Transverse colon (tissue), 4 donors: ENCODE data around the gene CLIP1. TPM values are rescaled to one million over a fixed set of nuclear protein-coding genes. Genes with fewer than 3 reads are reported as not detected.
"Not testable (repeated sequence)": the region's sequence is repeated elsewhere in the genome, so short reads cannot be mapped to it uniquely, and the experiment has no call there.

Experiments
- DNase-seq: peaks from one replicate; pipeline ENCODE4 v3.0.0-alpha.2; 2019
- H3K27ac ChIP-seq, 4 donors: fragments of 200-600 bp; sonication (generic); 2 replicates each; pipeline ENCODE4 v1.5.1; 2016 to 2018; ENCODE audit warnings: inconsistent platforms in 4 of 4
- H3K27me3 ChIP-seq: fragments of 200-600 bp; sonication (generic); 2 replicates; pipeline ENCODE4 v1.5.1; 2017; ENCODE audit warnings: inconsistent platforms
- H3K36me3 ChIP-seq, 4 donors: fragments of 200-600 bp; sonication (generic); 2 replicates each; pipeline ENCODE4 v1.5.1; 2017 to 2019; ENCODE audit warnings: inconsistent platforms in 4 of 4
- H3K4me1 ChIP-seq, 4 donors: fragments of 200-600 bp; sonication (generic); 2 replicates each; pipeline ENCODE4 v1.5.1; 2017 to 2020; ENCODE audit warnings: inconsistent platforms in 4 of 4
- H3K4me3 ChIP-seq, 4 donors: fragments of 200-600 bp; sonication (generic); 1 replicate in 1 of 4; 2 replicates in 3 of 4; pipeline versions ENCODE4 v1.5.1 to v1.6.1; 2017 to 2019; ENCODE audit warnings: inconsistent platforms in 4 of 4
- H3K9me3 ChIP-seq, 2 donors: fragments of 200-600 bp; sonication (generic); 2 replicates each; pipeline ENCODE4 v1.5.1; 2017 to 2019; ENCODE audit warnings: inconsistent platforms in 2 of 2
- CTCF ChIP-seq, 5 experiments: fragments of 200-600 bp in 3 of 5; fragments of 450-650 bp in 2 of 5; sonication (generic) in 3 of 5; IDR thresholded peaks; 1 replicate in 2 of 5; 2 replicates in 3 of 5; pipeline ENCODE4 v1.5.1; 2016 to 2017; ENCODE audit warnings: antibody characterized with exemption in 5 of 5, inconsistent platforms in 3 of 5, mild to moderate bottlenecking in 2 of 5, moderate library complexity in 1 of 5
- EP300 ChIP-seq: sonication (generic); formaldehyde crosslinking; IDR thresholded peaks from one replicate; pipeline ENCODE4 v1.6.1; 2017; ENCODE audit warnings: antibody characterized with exemption, low read depth
- POLR2A ChIP-seq: fragments of 450-650 bp; IDR thresholded peaks from one replicate; pipeline ENCODE4 v1.6.1; 2016; ENCODE audit warnings: antibody characterized with exemption, mild to moderate bottlenecking, moderate library complexity
- POLR2AphosphoS5 ChIP-seq, 3 donors: sonication (generic); formaldehyde crosslinking; IDR thresholded peaks; one replicate each; pipeline ENCODE4 v1.6.1; 2016; ENCODE audit warnings: antibody characterized with exemption in 3 of 3
- WGBS, 2 donors: methylation state at CpG; one replicate each; pipeline ENCODE4 v1.1.5; 2018; ENCODE audit warnings: low coverage in 1 of 2; 5-methylcytosine and 5-hydroxymethylcytosine counted together
- in situ Hi-C, 4 donors: fragments of 200-750 bp; cut with MboI; loops; one replicate each; pipeline versions ENCODE4 v1.15.0 to v1.15.1; 2017; ENCODE audit warnings: low sequenced_read_pairs in 3 of 4, low pct_ligation_motif_present in 1 of 4, low pct_unique_long_range_greater_than_20kb in 1 of 4
- intact Hi-C: fragments of 100-400 bp; cut with DNase I; formaldehyde crosslinking; loops from one replicate; pipeline ENCODE4 v1.15.1; 2023; ENCODE audit warnings: low total_unique reads
- total RNA-seq, 4 donors: library from RNA; depleted of rRNA; stranded (reverse); fragments of >200 nt; gene quantifications; one replicate each; pipeline ENCODE4 v1.1.0, GENCODE V29; 2016

Gene CLIP1
- total RNA-seq, 4 donors from 2014 or later = 49.2 to 111 (median 88.6) TPM

DNA sequence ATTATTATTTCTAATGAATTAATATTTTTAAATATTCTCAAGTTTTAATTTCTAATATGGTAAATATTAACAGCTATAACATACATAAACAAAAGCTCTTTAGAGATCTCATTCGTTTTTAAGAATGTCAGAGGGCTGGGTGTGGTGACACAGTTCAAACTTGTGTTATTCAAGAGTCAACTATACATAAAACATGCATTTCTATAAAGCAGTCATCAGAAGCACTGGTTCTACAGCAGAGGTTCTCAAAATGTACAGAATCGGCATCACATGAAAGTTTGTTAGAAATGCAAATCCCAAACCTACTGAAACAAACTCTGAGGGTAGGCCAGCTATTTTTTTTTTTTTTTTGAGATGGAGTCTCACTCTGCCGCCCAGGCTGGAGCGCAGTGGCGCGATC lies 34.6 kb downstream of the CLIP1 start:
- WGBS, 2 donors = 75 to 92% methylated on average over 2 to 6 of the region's 6 CpGs
- peak overlapping the region in 1 of 4 donors; percentile 1 for H3K27ac ChIP-seq
- in situ Hi-C loops = no loop called here
- no peaks in the 10 kb centered on the region for H3K36me3 ChIP-seq
- no peaks in the 10 kb centered on the region for H3K9me3 ChIP-seq
- intact Hi-C loops = no loop called here
- peaks cover 0 to 3% (median 0%) of the 10 kb centered on the region in 4 donors for H3K4me1 ChIP-seq
- no peak for DNase-seq
- TF ChIP-seq POLR2AphosphoS5 (IDR thresholded peaks at IDR 0.05) (no peak), POLR2A (no peak), EP300 (no peak), CTCF (IDR thresholded peaks at IDR 0.05) (no peak)
- no peak overlapping the region for H3K4me3 ChIP-seq
- H3K27me3 ChIP-seq = no peaks in the 10 kb centered on the region

GRCh38 chr12:122385171-122386016 lies 37.1 kb downstream of the CLIP1 start:
- Histone ChIP-seq H3K27ac (peak overlapping the region in 3 of 4 donors; percentile 75 to 85 (median 84)), H3K4me1 (peaks cover 0 to 22% (median 6%) of the 10 kb centered on the region in 4 donors), H3K27me3 (no peaks in the 10 kb centered on the region), H3K4me3 (no peak overlapping the region), H3K9me3 (no peaks in the 10 kb centered on the region), H3K36me3 (peaks cover 0 to 6% (median 0%) of the 10 kb centered on the region in 4 donors)
- TF ChIP-seq POLR2AphosphoS5 (IDR thresholded peaks at IDR 0.05) = no peak
- TF ChIP-seq CTCF (IDR thresholded peaks at IDR 0.05) = no peak
- no peak for TF ChIP-seq POLR2A
- no peak for TF ChIP-seq EP300
- WGBS, 2 donors = 86 to 90% methylated on average over 2 to 13 of the region's 13 CpGs
- intact Hi-C loops (no loop called here), in situ Hi-C loops (no loop called here)
- DNase-seq = no peak

- no peaks in the 10 kb centered on the region for H3K9me3 ChIP-seq
- in situ Hi-C loops = no loop called here
- no peak for DNase-seq
- intact Hi-C loops = no loop called here
- H3K4me3 ChIP-seq = no peak overlapping the region
- 78 to 83% methylated on average over 4 to 6 of the region's 6 CpGs for WGBS, 2 donors
- H3K4me1 ChIP-seq = peaks cover 0 to 22% (median 6%) of the 10 kb centered on the region in 4 donors
- no peaks in the 10 kb centered on the region for H3K27me3 ChIP-seq
- TF ChIP-seq POLR2A (no peak), POLR2AphosphoS5 (IDR thresholded peaks at IDR 0.05) (peak in 2 of 3 donors; percentile 68 to 87), CTCF (IDR thresholded peaks at IDR 0.05) (no peak), EP300 (peak; percentile 59)
- peak overlapping the region; percentile 60 to 85 (median 80) for H3K27ac ChIP-seq
- H3K36me3 ChIP-seq = peaks cover 0 to 23% (median 8%) of the 10 kb centered on the region in 4 donors
Measured at GRCh38 chr12:122382919-122383350, 39.5 kb downstream of the CLIP1 start.

GRCh38 chr12:122381021-122381420 lies 41.4 kb downstream of the CLIP1 start:
- Histone ChIP-seq H3K4me3 (no peak overlapping the region), H3K36me3 (peaks cover 0 to 42% (median 16%) of the 10 kb centered on the region in 4 donors), H3K27ac (peak overlapping the region; percentile 60 to 85 (median 80)), H3K9me3 (no peaks in the 10 kb centered on the region), H3K27me3 (no peaks in the 10 kb centered on the region), H3K4me1 (peaks cover 0 to 22% (median 6%) of the 10 kb centered on the region in 4 donors)
- in situ Hi-C loops (no loop called here), intact Hi-C loops (no loop called here)
- 89 to 91% methylated on average over 1 of the region's 1 CpG for WGBS, 2 donors
- no peak for DNase-seq
- no peak for TF ChIP-seq CTCF (IDR thresholded peaks at IDR 0.05)

DNA sequence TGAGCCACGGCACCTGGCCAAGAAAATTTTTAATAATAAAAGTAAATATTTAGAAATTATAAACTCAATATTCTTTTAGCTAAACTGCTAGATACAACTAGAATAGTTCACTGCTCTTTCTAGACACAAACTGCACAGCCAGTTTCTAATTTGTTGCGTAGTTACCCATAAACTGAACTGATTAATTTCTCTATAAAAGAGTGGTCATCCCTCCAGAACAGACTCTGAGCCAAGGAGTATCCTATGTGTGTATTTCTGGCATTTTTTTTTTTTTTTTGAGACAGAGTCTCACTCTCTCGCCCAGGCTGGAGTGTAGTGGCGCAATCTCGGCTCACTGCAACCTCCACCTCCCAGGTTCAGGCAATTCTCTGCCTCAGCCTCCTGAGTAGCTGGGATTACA lies 45.7 kb downstream of the CLIP1 start:
- H3K4me1 ChIP-seq = peaks cover under 1 to 23% (median 5%) of the 10 kb centered on the region in 4 donors
- DNase-seq, in situ Hi-C loops, H3K9me3 ChIP-seq, intact Hi-C loops, H3K4me3 ChIP-seq, H3K27me3 ChIP-seq: not testable (repeated sequence)
- 88 to 100% methylated on average over 3 to 5 of the region's 5 CpGs for WGBS, 2 donors
- peaks cover 0 to 55% (median 19%) of the 10 kb centered on the region in 4 donors for H3K36me3 ChIP-seq
- H3K27ac ChIP-seq = peak overlapping the region; percentile 38 to 83 (median 68)
